Measurements from ENCODE around the gene CRACR2A.

Gene CRACR2A

GRCh38 chr12:3633396-3633795, 119.5 kb downstream of the CRACR2A start:
- Histone ChIP-seq H3K4me1 (no peaks in the 10 kb centered on the region), H3K9me3 (no peaks in the 10 kb centered on the region), H3K27me3 (0 out of 2 replicates have a peak, but pooled peaks cover 5% of the 10 kb centered on the region), H3K36me3 (no peaks in the 10 kb centered on the region), H3K4me3 (ENCODE audit: low read depth, low read length) (no peak overlapping the region)
- no peak for TF ChIP-seq CTCF (IDR thresholded peaks at IDR 0.05; ENCODE audit: low read depth, low read length)
- no peak for DNase-seq

- TF ChIP-seq CTCF (IDR thresholded peaks at IDR 0.05; ENCODE audit: low read depth, low read length), result no peak
- no peak overlapping the region for H3K4me3 ChIP-seq (ENCODE audit: low read depth, low read length)
- H3K27me3 ChIP-seq, result 0 out of 2 replicates have a peak, but pooled peaks cover 5% of the 10 kb centered on the region
- DNase-seq, result no peak
- H3K36me3 ChIP-seq, result no peaks in the 10 kb centered on the region
- no peaks in the 10 kb centered on the region for H3K9me3 ChIP-seq
- no peaks in the 10 kb centered on the region for H3K4me1 ChIP-seq
Observed at GRCh38 chr12:3632754-3633153, 120.2 kb downstream of the CRACR2A start.

GRCh38 chr12:3632256-3632655, 120.7 kb downstream of the CRACR2A start:
- Histone ChIP-seq H3K27me3 (0 out of 2 replicates have a peak, but pooled peaks cover 8% of the 10 kb centered on the region), H3K4me1 (no peaks in the 10 kb centered on the region), H3K9me3 (no peaks in the 10 kb centered on the region), H3K4me3 (ENCODE audit: low read depth, low read length) (no peak overlapping the region), H3K36me3 (no peaks in the 10 kb centered on the region)
- no peak for DNase-seq
- TF ChIP-seq CTCF (IDR thresholded peaks at IDR 0.05; ENCODE audit: low read depth, low read length), result no peak

- Histone ChIP-seq H3K4me3 (ENCODE audit: low read depth, low read length) (no peak overlapping the region), H3K27me3 (0 out of 2 replicates have a peak, but pooled peaks cover 7% of the 10 kb centered on the region), H3K4me1 (no peaks in the 10 kb centered on the region), H3K36me3 (no peaks in the 10 kb centered on the region), H3K9me3 (no peaks in the 10 kb centered on the region)
- no peak for TF ChIP-seq CTCF (IDR thresholded peaks at IDR 0.05; ENCODE audit: low read depth, low read length)
- no peak for DNase-seq
Observed at GRCh38 chr12:3631759-3632158, 121.2 kb downstream of the CRACR2A start.

- Histone ChIP-seq H3K4me1 (no peaks in the 10 kb centered on the region), H3K27me3 (0 out of 2 replicates have a peak, but pooled peaks cover 7% of the 10 kb centered on the region), H3K36me3 (no peaks in the 10 kb centered on the region), H3K4me3 (ENCODE audit: low read depth, low read length) (no peak overlapping the region), H3K9me3 (no peaks in the 10 kb centered on the region)
- TF ChIP-seq CTCF (IDR thresholded peaks at IDR 0.05; ENCODE audit: low read depth, low read length), result no peak
- no peak for DNase-seq
Observed at GRCh38 chr12:3631272-3631637, 121.7 kb downstream of the CRACR2A start.

GRCh38 chr12:3630621-3631271, 122.2 kb downstream of the CRACR2A start:
- Histone ChIP-seq H3K36me3 (no peaks in the 10 kb centered on the region), H3K9me3 (no peaks in the 10 kb centered on the region), H3K4me1 (no peaks in the 10 kb centered on the region), H3K27me3 (0 out of 2 replicates have a peak, but pooled peaks cover 7% of the 10 kb centered on the region), H3K4me3 (ENCODE audit: low read depth, low read length) (no peak overlapping the region)
- TF ChIP-seq CTCF (IDR thresholded peaks at IDR 0.05; ENCODE audit: low read depth, low read length), result no peak
- no peak for DNase-seq

All from BE2C (cell line).